ENCODE results near the gene ACTN1.

Gene ACTN1

DNA sequence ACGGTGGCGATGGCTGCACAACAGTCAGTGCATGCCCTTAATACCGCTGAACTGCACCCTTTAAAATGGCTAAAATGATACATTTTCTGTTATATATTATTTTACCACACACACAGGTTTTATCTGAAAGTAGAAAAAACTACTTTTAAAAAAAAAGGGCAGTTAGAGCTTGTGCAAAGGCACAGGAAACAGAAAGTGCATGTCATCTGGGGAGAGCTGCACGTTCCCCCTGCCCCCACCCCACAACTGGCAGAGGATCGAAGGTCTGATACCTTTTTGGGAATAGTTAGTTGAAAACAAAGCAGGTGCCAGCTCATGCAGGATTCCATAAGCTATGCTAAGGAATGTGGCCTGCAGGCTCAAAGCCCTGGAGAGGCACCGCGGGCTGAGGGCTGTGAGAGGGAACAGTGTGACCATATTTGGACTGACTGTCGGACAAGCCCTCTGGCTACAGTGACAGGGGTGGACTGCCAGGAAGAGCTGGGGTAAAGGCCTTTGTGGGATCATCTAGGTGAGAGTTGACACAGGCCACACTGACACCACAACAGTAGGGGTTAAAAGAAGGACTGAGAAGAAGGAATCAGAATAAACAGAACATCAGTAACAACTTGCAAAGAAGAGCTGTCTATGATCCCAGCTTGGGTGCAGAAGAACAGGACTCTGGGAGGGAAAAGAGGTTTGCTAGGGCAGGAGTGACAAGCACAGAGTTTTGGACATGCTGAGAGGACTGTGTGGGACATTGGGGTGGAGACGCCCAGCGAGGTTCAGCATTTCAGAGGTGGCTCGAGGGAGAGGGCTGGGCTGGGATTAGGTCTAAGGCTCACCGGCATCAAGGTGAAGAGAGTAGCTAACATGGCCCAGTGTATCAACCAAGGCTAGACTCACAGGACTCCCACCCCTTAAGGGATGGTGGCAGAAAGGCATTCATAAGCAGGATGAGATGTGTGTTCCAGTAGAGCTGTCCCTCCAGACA lies 54.6 kb downstream of the ACTN1 start:
- H3K27me3 ChIP-seq (ENCODE audit: low read depth, low read length) = peaks cover 5% of the 10 kb centered on the region
- H3K79me2 ChIP-seq (ENCODE audit: low read length) = no peaks in the 10 kb centered on the region
- no peak overlapping the region for H3K4me3 ChIP-seq (ENCODE audit: low read length)
- no peaks in the 10 kb centered on the region for H3K4me1 ChIP-seq (ENCODE audit: low read length)
- H3K4me2 ChIP-seq (ENCODE audit: low read length) = no peak overlapping the region
- no peak overlapping the region for H3K9ac ChIP-seq (ENCODE audit: low read length)
- TF ChIP-seq EZH2phosphoT487 (IDR thresholded peaks at IDR 0.05; ENCODE audit: low read depth) = no peak
- TF ChIP-seq, protein P1, sequence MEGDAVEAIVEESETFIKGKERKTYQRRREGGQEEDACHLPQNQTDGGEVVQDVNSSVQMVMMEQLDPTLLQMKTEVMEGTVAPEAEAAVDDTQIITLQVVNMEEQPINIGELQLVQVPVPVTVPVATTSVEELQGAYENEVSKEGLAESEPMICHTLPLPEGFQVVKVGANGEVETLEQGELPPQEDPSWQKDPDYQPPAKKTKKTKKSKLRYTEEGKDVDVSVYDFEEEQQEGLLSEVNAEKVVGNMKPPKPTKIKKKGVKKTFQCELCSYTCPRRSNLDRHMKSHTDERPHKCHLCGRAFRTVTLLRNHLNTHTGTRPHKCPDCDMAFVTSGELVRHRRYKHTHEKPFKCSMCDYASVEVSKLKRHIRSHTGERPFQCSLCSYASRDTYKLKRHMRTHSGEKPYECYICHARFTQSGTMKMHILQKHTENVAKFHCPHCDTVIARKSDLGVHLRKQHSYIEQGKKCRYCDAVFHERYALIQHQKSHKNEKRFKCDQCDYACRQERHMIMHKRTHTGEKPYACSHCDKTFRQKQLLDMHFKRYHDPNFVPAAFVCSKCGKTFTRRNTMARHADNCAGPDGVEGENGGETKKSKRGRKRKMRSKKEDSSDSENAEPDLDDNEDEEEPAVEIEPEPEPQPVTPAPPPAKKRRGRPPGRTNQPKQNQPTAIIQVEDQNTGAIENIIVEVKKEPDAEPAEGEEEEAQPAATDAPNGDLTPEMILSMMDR (IDR thresholded peaks at IDR 0.05; ENCODE audit: low read depth, low read length) = no peak
- no peak overlapping the region for H3K27ac ChIP-seq (ENCODE audit: low read length)
- H3K36me3 ChIP-seq (replicated peaks; ENCODE audit: low read depth, low read length) = no peaks in the 10 kb centered on the region
- no peak overlapping the region for H2AFZ ChIP-seq (ENCODE audit: low read depth, low read length)
- no peaks in the 10 kb centered on the region for H4K20me1 ChIP-seq (ENCODE audit: insufficient read depth, low read length)
- H3K9me3 ChIP-seq (ENCODE audit: insufficient read depth, low read length) = peaks cover 8% of the 10 kb centered on the region; the same call in 1 of the 2 replicates

DNA sequence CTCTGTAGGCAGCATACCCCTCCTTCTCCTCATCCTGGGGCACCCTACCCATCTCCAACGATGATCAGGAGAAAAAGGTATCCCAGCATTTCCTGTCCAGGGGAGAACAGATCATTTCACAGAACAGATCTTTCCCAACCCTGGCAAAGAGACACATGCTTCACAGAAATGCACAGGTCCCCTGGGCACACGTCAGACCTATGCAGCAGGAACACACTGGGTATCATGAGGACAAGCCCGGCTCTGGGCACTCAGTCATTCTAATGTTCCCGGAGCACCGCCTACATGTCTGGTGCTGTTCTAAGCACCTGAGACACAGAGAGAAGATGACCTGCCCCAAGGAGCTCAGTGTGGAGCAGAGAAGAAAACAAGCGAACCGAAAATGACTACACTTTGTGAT lies 56.2 kb downstream of the ACTN1 start:
- peaks cover 8% of the 10 kb centered on the region; the same call in 1 of the 2 replicates for H3K9me3 ChIP-seq (ENCODE audit: insufficient read depth, low read length)
- no peak overlapping the region for H3K9ac ChIP-seq (ENCODE audit: low read length)
- no peak for TF ChIP-seq EZH2phosphoT487 (IDR thresholded peaks at IDR 0.05; ENCODE audit: low read depth)
- TF ChIP-seq, protein P1 (IDR thresholded peaks at IDR 0.05; ENCODE audit: low read depth, low read length) = no peak
- no peaks in the 10 kb centered on the region for H3K4me1 ChIP-seq (ENCODE audit: low read length)
- peaks cover 5% of the 10 kb centered on the region for H3K27me3 ChIP-seq (ENCODE audit: low read depth, low read length)
- H3K4me3 ChIP-seq (ENCODE audit: low read length) = no peak overlapping the region
- H3K36me3 ChIP-seq (replicated peaks; ENCODE audit: low read depth, low read length) = no peaks in the 10 kb centered on the region
- H3K79me2 ChIP-seq (ENCODE audit: low read length) = no peaks in the 10 kb centered on the region
- no peak overlapping the region for H3K4me2 ChIP-seq (ENCODE audit: low read length)
- no peaks in the 10 kb centered on the region for H4K20me1 ChIP-seq (ENCODE audit: insufficient read depth, low read length)
- H2AFZ ChIP-seq (ENCODE audit: low read depth, low read length) = no peak overlapping the region
- H3K27ac ChIP-seq (ENCODE audit: low read length) = no peak overlapping the region

DNA sequence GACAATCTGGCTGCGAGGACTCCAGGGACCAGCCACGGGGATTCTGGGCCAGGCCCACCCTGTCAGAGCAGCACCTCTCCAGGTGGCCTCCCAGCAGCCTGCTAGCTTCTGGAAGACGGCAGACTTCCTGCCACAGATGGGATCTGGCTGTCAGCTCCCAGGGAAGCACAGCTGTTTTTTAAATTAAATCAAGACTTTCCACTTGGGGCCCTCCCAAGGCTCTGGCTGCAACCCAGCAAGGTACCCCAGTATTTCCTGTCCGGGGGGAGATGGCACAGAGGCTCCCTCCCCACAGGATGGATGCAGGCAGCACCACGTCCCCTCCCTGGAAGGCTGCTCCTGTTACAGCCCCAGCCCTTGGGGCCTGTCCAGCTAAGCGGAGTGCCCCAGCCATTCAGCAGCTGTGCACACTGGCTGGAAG lies 56.9 kb downstream of the ACTN1 start:
- no peak overlapping the region for H3K4me3 ChIP-seq (ENCODE audit: low read length)
- H3K27ac ChIP-seq (ENCODE audit: low read length) = no peak overlapping the region
- no peak for TF ChIP-seq EZH2phosphoT487 (IDR thresholded peaks at IDR 0.05; ENCODE audit: low read depth)
- TF ChIP-seq, protein P1 (IDR thresholded peaks at IDR 0.05; ENCODE audit: low read depth, low read length) = no peak
- H3K36me3 ChIP-seq (replicated peaks; ENCODE audit: low read depth, low read length) = no peaks in the 10 kb centered on the region
- no peak overlapping the region for H3K9ac ChIP-seq (ENCODE audit: low read length)
- H3K4me2 ChIP-seq (ENCODE audit: low read length) = no peak overlapping the region
- peaks cover 5% of the 10 kb centered on the region for H3K27me3 ChIP-seq (ENCODE audit: low read depth, low read length)
- no peaks in the 10 kb centered on the region for H3K79me2 ChIP-seq (ENCODE audit: low read length)
- peaks cover 8% of the 10 kb centered on the region; the same call in 1 of the 2 replicates for H3K9me3 ChIP-seq (ENCODE audit: insufficient read depth, low read length)
- no peaks in the 10 kb centered on the region for H3K4me1 ChIP-seq (ENCODE audit: low read length)
- no peaks in the 10 kb centered on the region for H4K20me1 ChIP-seq (ENCODE audit: insufficient read depth, low read length)
- no peak overlapping the region for H2AFZ ChIP-seq (ENCODE audit: low read depth, low read length)

DNA sequence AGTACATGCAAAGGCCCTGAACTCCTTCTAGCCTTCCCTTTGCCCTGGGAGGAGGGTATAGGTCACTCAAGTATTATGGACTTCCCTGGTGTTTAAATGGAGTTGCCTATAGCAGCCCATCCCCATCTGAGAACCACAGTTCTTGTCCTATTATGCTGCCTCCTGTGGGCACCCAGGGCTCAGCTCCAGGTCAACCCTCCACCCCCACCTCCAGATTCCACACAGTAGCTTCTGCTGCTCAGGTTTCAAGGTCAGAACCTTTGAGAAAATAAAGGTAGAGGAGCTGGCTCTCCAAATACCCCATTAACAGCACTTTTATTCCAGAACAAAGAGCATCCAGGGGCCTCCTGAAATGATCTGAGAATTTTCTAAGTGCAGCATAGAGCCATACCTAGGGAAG lies 57.4 kb downstream of the ACTN1 start:
- TF ChIP-seq, protein P1 (IDR thresholded peaks at IDR 0.05; ENCODE audit: low read depth, low read length) = no peak
- no peak for TF ChIP-seq EZH2phosphoT487 (IDR thresholded peaks at IDR 0.05; ENCODE audit: low read depth)
- no peak overlapping the region for H2AFZ ChIP-seq (ENCODE audit: low read depth, low read length)
- no peak overlapping the region for H3K4me2 ChIP-seq (ENCODE audit: low read length)
- H3K36me3 ChIP-seq (replicated peaks; ENCODE audit: low read depth, low read length) = no peaks in the 10 kb centered on the region
- no peaks in the 10 kb centered on the region for H4K20me1 ChIP-seq (ENCODE audit: insufficient read depth, low read length)
- H3K27me3 ChIP-seq (ENCODE audit: low read depth, low read length) = peaks cover 5% of the 10 kb centered on the region
- no peak overlapping the region for H3K27ac ChIP-seq (ENCODE audit: low read length)
- peaks cover 8% of the 10 kb centered on the region; the same call in 1 of the 2 replicates for H3K9me3 ChIP-seq (ENCODE audit: insufficient read depth, low read length)
- no peak overlapping the region for H3K9ac ChIP-seq (ENCODE audit: low read length)
- no peaks in the 10 kb centered on the region for H3K79me2 ChIP-seq (ENCODE audit: low read length)
- H3K4me1 ChIP-seq (ENCODE audit: low read length) = no peaks in the 10 kb centered on the region
- H3K4me3 ChIP-seq (ENCODE audit: low read length) = no peak overlapping the region
